PC-3 (cell line): ENCODE measurements around the gene PRICKLE2. TPM values are rescaled to one million over a fixed set of nuclear protein-coding genes. Genes with fewer than 3 reads are reported as not detected.

Experiments
- ATAC-seq: fragments of 200-7000 bp; cut with Tn5 transposase; 2 replicates; pipeline ENCODE4 v1.9.1; 2020; ENCODE audit warnings: mild to moderate bottlenecking, moderate library complexity
- BruUV-seq: library from RNA; stranded (reverse); fragments of 400-500 nt; replicated peaks from 2 replicates; lab custom pipeline; 2021; lab: Mats Ljungman, UMichigan
- CTCF ChIA-PET: fragments of 300-600 bp; sonication (Branson Sonifier 250); formaldehyde crosslinking; loops from one replicate; lab custom pipeline; 2022; ENCODE audit warnings: antibody characterized with exemption; lab: Charles Lee
- POLR2A ChIA-PET: fragments of 300-600 bp; sonication (Branson Sonifier 250); formaldehyde crosslinking; loops from one replicate; lab custom pipeline; 2022; ENCODE audit warnings: antibody characterized with exemption; ENCODE audit not compliant: unreplicated experiment; lab: Charles Lee
- DNase-seq: peaks from one replicate; pipeline ENCODE4 v3.0.0-alpha.2; 2015
- H2AFZ ChIP-seq: fragments of 300-600 bp; sonication (generic); 2 replicates; pipeline ENCODE4 v1.6.0; 2016; ENCODE audit warnings: antibody characterized with exemption, low read length
- H3F3A ChIP-seq: fragments of 300-600 bp; sonication (generic); one replicate; pipeline ENCODE4 v1.6.0; 2017; ENCODE audit warnings: antibody characterized with exemption, low read length, control low read depth, mild to moderate bottlenecking; ENCODE audit not compliant: unreplicated experiment
- H3K27ac ChIP-seq: fragments of 300-600 bp; sonication (generic); 2 replicates; pipeline ENCODE4 v1.5.1; 2016; ENCODE audit warnings: mild to moderate bottlenecking, low read length
- H3K27me3 ChIP-seq: fragments of 300-600 bp; sonication (generic); 2 replicates; pipeline ENCODE4 v1.6.1; 2016; ENCODE audit warnings: low read length, mixed read lengths
- H3K36me3 ChIP-seq: fragments of 300-600 bp; sonication (generic); 2 replicates; pipeline ENCODE4 v1.6.1; 2016; ENCODE audit warnings: low read depth, mixed run types, low read length, mixed read lengths
- H3K4me1 ChIP-seq: fragments of 300-600 bp; sonication (generic); 2 replicates; pipeline ENCODE4 v1.5.1; 2016; ENCODE audit warnings: low read length; ENCODE audit not compliant: insufficient read depth
- H3K4me2 ChIP-seq: fragments of 300-600 bp; sonication (generic); 2 replicates; pipeline ENCODE4 v1.6.0; 2016; ENCODE audit warnings: low read length
- H3K4me3 ChIP-seq: fragments of 300-600 bp; sonication (generic); 2 replicates; pipeline ENCODE4 v1.5.1; 2016; ENCODE audit warnings: mild to moderate bottlenecking, low read length, mixed read lengths
- H3K79me2 ChIP-seq: fragments of 300-600 bp; sonication (generic); 2 replicates; pipeline ENCODE4 v1.6.1; 2017; ENCODE audit warnings: low read length, mixed read lengths
- H3K9ac ChIP-seq: fragments of 300-600 bp; sonication (generic); 2 replicates; pipeline ENCODE4 v1.6.0; 2016; ENCODE audit warnings: mild to moderate bottlenecking, low read length
- H3K9me2 ChIP-seq: fragments of 300-600 bp; sonication (generic); replicated peaks from 2 replicates; pipeline ENCODE4 v1.6.1; 2016; ENCODE audit warnings: mixed run types, low read length, mixed read lengths
- H3K9me3 ChIP-seq: fragments of 300-600 bp; sonication (generic); 2 replicates; pipeline ENCODE4 v1.6.1; 2016; ENCODE audit warnings: low read length, mixed read lengths
- H4K20me1 ChIP-seq: fragments of 300-600 bp; sonication (generic); 2 replicates; pipeline ENCODE4 v1.6.1; 2016; ENCODE audit warnings: low read length, mixed read lengths
- CTCF ChIP-seq: fragments of 300-600 bp; sonication (generic); conservative IDR thresholded peaks from 2 replicates; pipeline ENCODE4 v1.5.1; 2017; ENCODE audit warnings: antibody characterized with exemption, low read depth, mild to moderate bottlenecking, low read length
- EZH2 ChIP-seq: fragments of 300-600 bp; sonication (generic); IDR thresholded peaks from one replicate; pipeline ENCODE4 v1.6.1; 2017; ENCODE audit warnings: antibody characterized with exemption, mild to moderate bottlenecking, low read length; ENCODE audit not compliant: unreplicated experiment
- EZH2phosphoT487 ChIP-seq: fragments of 300-600 bp; sonication (generic); IDR thresholded peaks from 2 replicates; pipeline ENCODE4 v1.6.1; 2018; ENCODE audit warnings: mild to moderate bottlenecking, antibody characterized with exemption, low read length, borderline replicate concordance
- intact Hi-C: fragments of 100-400 bp; cut with micrococcal nuclease; formaldehyde crosslinking; loops from 2 replicates; pipeline ENCODE4 v1.9.0; 2023
- total RNA-seq: library from RNA; depleted of rRNA; stranded (reverse); fragments of >200 nt; gene quantifications from 2 replicates; pipeline ENCODE4 v1.2.3, GENCODE V29; 2014

Gene PRICKLE2
- total RNA-seq, 1 experiment from 2014 or later, result 1.8 TPM

GRCh38 chr3:64268926-64269325, 43.7 kb upstream of the PRICKLE2 start:
- Histone ChIP-seq H3K9me2 (no peaks in the 10 kb centered on the region), H3K4me1 (peaks cover 31% of the 10 kb centered on the region), H3K4me2 (no peak overlapping the region), H2AFZ (no peak overlapping the region), H3K9me3 (no peaks in the 10 kb centered on the region), H3K79me2 (no peaks in the 10 kb centered on the region), H3K27ac (no peak overlapping the region), H4K20me1 (no peaks in the 10 kb centered on the region), H3F3A (no peaks in the 10 kb centered on the region), H3K36me3 (no peaks in the 10 kb centered on the region), H3K9ac (no peak overlapping the region), H3K27me3 (no peaks in the 10 kb centered on the region), H3K4me3 (no peak overlapping the region)
- no peak for TF ChIP-seq EZH2
- no peak for TF ChIP-seq CTCF
- no peak for TF ChIP-seq EZH2phosphoT487
- no peak for DNase-seq
- POLR2A ChIA-PET, result no interaction called here
- CTCF ChIA-PET, result no interaction called here
- no peak for ATAC-seq
- intact Hi-C loops, result loop anchor here (5.0 kb wide), 1 partner anchor 128 kb away; no protein-coding TSS in a partner anchor
- no TSS peak for BruUV-seq

- H3K4me1 ChIP-seq, result peaks cover 31% of the 10 kb centered on the region
- H3K9ac ChIP-seq, result no peak overlapping the region
- ATAC-seq (no peak), DNase-seq (no peak)
- no peak overlapping the region for H3K4me3 ChIP-seq
- no peaks in the 10 kb centered on the region for H4K20me1 ChIP-seq
- H3F3A ChIP-seq, result no peaks in the 10 kb centered on the region
- no peaks in the 10 kb centered on the region for H3K79me2 ChIP-seq
- no peak overlapping the region for H3K27ac ChIP-seq
- CTCF ChIA-PET, result no interaction called here
- no TSS peak for BruUV-seq
- H2AFZ ChIP-seq, result no peak overlapping the region
- TF ChIP-seq EZH2, result no peak
- no peak for TF ChIP-seq CTCF
- no peak for TF ChIP-seq EZH2phosphoT487
- intact Hi-C loops, result loop anchor here (2.0 to 5.0 kb wide), 3 partner anchors 23 to 129 kb away; no protein-coding TSS in a partner anchor
- H3K9me3 ChIP-seq, result no peaks in the 10 kb centered on the region
- H3K9me2 ChIP-seq, result no peaks in the 10 kb centered on the region
- H3K27me3 ChIP-seq, result no peaks in the 10 kb centered on the region
- H3K36me3 ChIP-seq, result no peaks in the 10 kb centered on the region
- H3K4me2 ChIP-seq, result no peak overlapping the region
- POLR2A ChIA-PET, result no interaction called here
Measured at GRCh38 chr3:64267721-64268604, 42.7 kb upstream of the PRICKLE2 start.

- DNase-seq (no peak), ATAC-seq (no peak)
- TF ChIP-seq EZH2phosphoT487 (no peak), CTCF (no peak)
- H3K4me1 ChIP-seq, result peaks cover 31% of the 10 kb centered on the region
- H3K27ac ChIP-seq, result peak overlapping the region; percentile 88
- H3K79me2 ChIP-seq, result no peaks in the 10 kb centered on the region
- no peak overlapping the region for H2AFZ ChIP-seq
- H3K4me3 ChIP-seq, result no peak overlapping the region
- no peaks in the 10 kb centered on the region for H4K20me1 ChIP-seq
- intact Hi-C loops, result loop anchor here (2.0 to 5.0 kb wide), 3 partner anchors 24 to 130 kb away; no protein-coding TSS in a partner anchor
- BruUV-seq, result no TSS peak
- no peaks in the 10 kb centered on the region for H3K9me3 ChIP-seq
- ChIA-PET CTCF (interaction anchor here (0.6 kb wide), 1 partner anchor 55 kb away, joined by 3 read pairs; no protein-coding TSS in a partner anchor), POLR2A (no interaction called here)
- no peaks in the 10 kb centered on the region for H3K9me2 ChIP-seq
- peak overlapping the region; percentile 71 for H3K4me2 ChIP-seq
- no peaks in the 10 kb centered on the region for H3F3A ChIP-seq
- no peaks in the 10 kb centered on the region for H3K27me3 ChIP-seq
- H3K9ac ChIP-seq, result 0 out of 2 replicates have a peak overlapping the region, but pooled peaks have one; percentile 6
- no peaks in the 10 kb centered on the region for H3K36me3 ChIP-seq
Measured at GRCh38 chr3:64266983-64267382, 41.7 kb upstream of the PRICKLE2 start.
